ENCODE measurements around the gene TUBA1A. TPM values are rescaled to one million over a fixed set of nuclear protein-coding genes. Genes with fewer than 3 reads are reported as not detected.
"Not testable (repeated sequence)": the region's sequence is repeated elsewhere in the genome, so short reads cannot be mapped to it uniquely, and the experiment has no call there.

TUBA1A gene
- total RNA-seq, 2 experiments from 2014 or later, result 91.0 to 96.5 TPM

- DNase-seq; H3K36me3 Mint-ChIP-seq; ATAC-seq; H3K27ac Mint-ChIP-seq; H3K27me3 Mint-ChIP-seq; H3K4me3 Mint-ChIP-seq; CTCF ChIA-PET; H3K4me1 Mint-ChIP-seq; H3K9me3 Mint-ChIP-seq (ENCODE audit: low read depth): not testable (repeated sequence)
These were observed 4.9 kb upstream of the TUBA1A start for GRCh38 chr12:49193746-49194145.

- CTCF ChIA-PET, result interaction anchor here (1.4 kb wide), 1 partner anchor 11 kb away, joined by 3 read pairs; no protein-coding TSS in a partner anchor
- not testable (repeated sequence) for H3K27ac Mint-ChIP-seq; DNase-seq; ATAC-seq; H3K36me3 Mint-ChIP-seq; H3K9me3 Mint-ChIP-seq (ENCODE audit: low read depth); H3K27me3 Mint-ChIP-seq; H3K4me3 Mint-ChIP-seq
- H3K4me1 Mint-ChIP-seq, result peaks cover 21% of the 10 kb centered on the region
These were observed 2.6 kb upstream of the TUBA1A start for GRCh38 chr12:49191498-49191897.

GRCh38 chr12:49190974-49191373 lies 2.1 kb upstream of the TUBA1A start:
- peaks cover 21% of the 10 kb centered on the region for H3K4me1 Mint-ChIP-seq
- no peak overlapping the region for H3K4me3 Mint-ChIP-seq
- H3K27ac Mint-ChIP-seq, result no peak overlapping the region
- no peaks in the 10 kb centered on the region for H3K9me3 Mint-ChIP-seq (ENCODE audit: low read depth)
- H3K36me3 Mint-ChIP-seq, result peaks cover 7% of the 10 kb centered on the region
- ATAC-seq (no peak), DNase-seq (no peak)
- peaks cover 4% of the 10 kb centered on the region for H3K27me3 Mint-ChIP-seq
- CTCF ChIA-PET, result interaction anchor here (0.6 to 2.0 kb wide), 4 partner anchors 11 to 60 kb away, joined by 3 to 4 read pairs (median 3); partner anchors contain the start of gene TUBA1B

- H3K36me3 Mint-ChIP-seq, result peaks cover 14% of the 10 kb centered on the region
- H3K27me3 Mint-ChIP-seq, result peaks cover 2% of the 10 kb centered on the region
- peaks cover 21% of the 10 kb centered on the region for H3K4me1 Mint-ChIP-seq
- CTCF ChIA-PET, result interaction anchor here (0.7 to 3.1 kb wide), 8 partner anchors 10 to 177 kb away, joined by 3 to 28 read pairs (median 3); partner anchors contain the start of gene TUBA1B
- peak overlapping the region; percentile 99 for H3K27ac Mint-ChIP-seq
- DNase-seq (no peak), ATAC-seq (no peak)
- no peaks in the 10 kb centered on the region for H3K9me3 Mint-ChIP-seq (ENCODE audit: low read depth)
- H3K4me3 Mint-ChIP-seq, result peak overlapping the region; percentile 95
These were observed 1.1 kb upstream of the TUBA1A start for GRCh38 chr12:49189731-49190716.

GRCh38 chr12:49188201-49188915 lies 522 bp downstream of the TUBA1A start:
- Mint-ChIP-seq H3K4me1 (peaks cover 21% of the 10 kb centered on the region), H3K27ac (peak overlapping the region; percentile 99), H3K27me3 (peaks cover 2% of the 10 kb centered on the region), H3K9me3 (ENCODE audit: low read depth) (no peaks in the 10 kb centered on the region), H3K36me3 (peaks cover 23% of the 10 kb centered on the region), H3K4me3 (peak overlapping the region; percentile 95)
- CTCF ChIA-PET, result interaction anchor here (0.6 to 3.1 kb wide), 14 partner anchors 9 to 200 kb away, joined by 3 to 31 read pairs (median 3); partner anchors contain the start of genes DHH and TUBA1B
- DNase-seq (peak; percentile 90), ATAC-seq (peak; percentile 55)

- H3K27ac Mint-ChIP-seq, result no peak overlapping the region
- H3K4me3 Mint-ChIP-seq, result peak overlapping the region; percentile 95
- no peaks in the 10 kb centered on the region for H3K9me3 Mint-ChIP-seq (ENCODE audit: low read depth)
- H3K27me3 Mint-ChIP-seq, result no peaks in the 10 kb centered on the region
- DNase-seq (no peak), ATAC-seq (no peak)
- peaks cover 23% of the 10 kb centered on the region for H3K36me3 Mint-ChIP-seq
- peaks cover 21% of the 10 kb centered on the region for H3K4me1 Mint-ChIP-seq
- CTCF ChIA-PET, result interaction anchor here (1.5 to 3.1 kb wide), 6 partner anchors 10 to 199 kb away, joined by 4 to 31 read pairs (median 7); partner anchors contain the start of gene TUBA1B
These were observed 1.7 kb downstream of the TUBA1A start for GRCh38 chr12:49187184-49187583.

GRCh38 chr12:49186307-49186706 lies 2.6 kb downstream of the TUBA1A start:
- H3K27ac Mint-ChIP-seq; H3K27me3 Mint-ChIP-seq; H3K4me3 Mint-ChIP-seq; H3K9me3 Mint-ChIP-seq (ENCODE audit: low read depth); CTCF ChIA-PET; DNase-seq; ATAC-seq: not testable (repeated sequence)
- Mint-ChIP-seq H3K4me1 (peaks cover 21% of the 10 kb centered on the region), H3K36me3 (peaks cover 23% of the 10 kb centered on the region)

- H3K4me3 Mint-ChIP-seq; H3K9me3 Mint-ChIP-seq (ENCODE audit: low read depth); CTCF ChIA-PET; DNase-seq; ATAC-seq; H3K27me3 Mint-ChIP-seq: not testable (repeated sequence)
- H3K36me3 Mint-ChIP-seq, result peaks cover 23% of the 10 kb centered on the region
- H3K27ac Mint-ChIP-seq, result peak overlapping the region; percentile 44
- H3K4me1 Mint-ChIP-seq, result peaks cover 16% of the 10 kb centered on the region
These were observed 4.2 kb downstream of the TUBA1A start for GRCh38 chr12:49184697-49185096.

GRCh38 chr12:49183214-49183950 lies 5.5 kb downstream of the TUBA1A start:
- Mint-ChIP-seq H3K36me3 (peaks cover 23% of the 10 kb centered on the region), H3K4me1 (peaks cover 14% of the 10 kb centered on the region)
- CTCF ChIA-PET; H3K27ac Mint-ChIP-seq; DNase-seq; H3K4me3 Mint-ChIP-seq; ATAC-seq; H3K27me3 Mint-ChIP-seq; H3K9me3 Mint-ChIP-seq (ENCODE audit: low read depth): not testable (repeated sequence)

- ATAC-seq, result no peak
- CTCF ChIA-PET, result interaction anchor here (1.0 kb wide), 1 partner anchor 179 kb away, joined by 3 read pairs; no protein-coding TSS in a partner anchor
These were observed 14.7 kb downstream of the TUBA1A start for GRCh38 chr12:49174218-49174617.

GRCh38 chr12:49170924-49171323 lies 18.0 kb downstream of the TUBA1A start:
- Mint-ChIP-seq H3K36me3 (no peaks in the 10 kb centered on the region), H3K4me3 (no peak overlapping the region), H3K27me3 (peaks cover 9% of the 10 kb centered on the region), H3K9me3 (ENCODE audit: low read depth) (no peaks in the 10 kb centered on the region), H3K4me1 (no peaks in the 10 kb centered on the region), H3K27ac (no peak overlapping the region)
- CTCF ChIA-PET, result interaction anchor here (0.9 to 1.2 kb wide), 2 partner anchors 41 to 64 kb away, joined by 3 to 5 read pairs; no protein-coding TSS in a partner anchor
- DNase-seq, result no peak
- ATAC-seq, result no peak

More at GRCh38 chr12:49174218-49174617, 14.7 kb downstream of the TUBA1A start:
- H3K27me3 Mint-ChIP-seq, result peaks cover 3% of the 10 kb centered on the region
- H3K27ac Mint-ChIP-seq, result no peak overlapping the region
- H3K36me3 Mint-ChIP-seq, result peaks cover 1% of the 10 kb centered on the region
- H3K9me3 Mint-ChIP-seq (ENCODE audit: low read depth), result no peaks in the 10 kb centered on the region
- H3K4me1 Mint-ChIP-seq, result no peaks in the 10 kb centered on the region
- H3K4me3 Mint-ChIP-seq, result no peak overlapping the region
- no peak for DNase-seq

- Mint-ChIP-seq H3K4me3 (no peak overlapping the region), H3K27me3 (peaks cover 6% of the 10 kb centered on the region), H3K36me3 (no peaks in the 10 kb centered on the region), H3K4me1 (no peaks in the 10 kb centered on the region), H3K9me3 (ENCODE audit: low read depth) (no peaks in the 10 kb centered on the region), H3K27ac (no peak overlapping the region)
- ATAC-seq, result no peak
- CTCF ChIA-PET, result no interaction called here
- no peak for DNase-seq
These were observed 23.8 kb downstream of the TUBA1A start for GRCh38 chr12:49165114-49165513.

Data from activated CD8-positive, alpha-beta memory T cell treated with anti-CD3 and anti-CD28 coated beads, Interleukin-2, amount 10 ng/mL, durations not matched to agents 7 days and 5 days (primary cell).